ENCODE results near the gene FILIP1L.

DNA sequence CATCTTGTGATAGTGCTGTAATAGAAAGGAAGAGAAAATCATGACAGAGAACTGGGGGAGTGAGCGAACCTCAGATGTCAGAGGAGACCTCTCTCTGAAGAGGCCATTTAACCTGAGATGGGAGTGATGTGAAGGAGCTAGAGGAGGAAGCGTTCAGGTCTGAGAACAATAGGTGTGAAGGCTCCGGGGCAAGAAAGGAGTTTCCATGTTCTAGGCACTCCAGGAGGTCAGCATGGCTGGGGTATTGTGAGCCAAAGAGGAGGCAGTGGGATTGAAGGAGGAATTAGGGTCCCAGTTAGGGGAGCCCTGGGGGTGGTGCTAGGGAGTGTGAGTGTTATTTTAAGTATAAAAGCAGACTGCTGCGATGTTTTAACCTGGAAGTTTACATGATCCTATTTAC, 8.8 kb upstream of the FILIP1L start:
- TF ChIP-seq CTCF (IDR thresholded peaks at IDR 0.05; ENCODE audit: control extremely low read depth in 1 of 3, insufficient read depth in 1 of 3, low read depth in 1 of 3, low read length in 3 of 3): no peak
- TF ChIP-seq CHD1 (IDR thresholded peaks at IDR 0.05; ENCODE audit: low read depth, low read length): no peak
- TF ChIP-seq, protein P1, sequence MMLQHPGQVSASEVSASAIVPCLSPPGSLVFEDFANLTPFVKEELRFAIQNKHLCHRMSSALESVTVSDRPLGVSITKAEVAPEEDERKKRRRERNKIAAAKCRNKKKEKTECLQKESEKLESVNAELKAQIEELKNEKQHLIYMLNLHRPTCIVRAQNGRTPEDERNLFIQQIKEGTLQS (IDR thresholded peaks at IDR 0.05; ENCODE audit: insufficient read depth, low read depth, low read length): no peak
- no peak for TF ChIP-seq SP1 (IDR thresholded peaks at IDR 0.05; ENCODE audit: low read depth, low read length)
- no peak for TF ChIP-seq EZH2 (IDR thresholded peaks at IDR 0.05; ENCODE audit: low read depth, low read length, severe bottlenecking)
- no peak for TF ChIP-seq NRF1 (IDR thresholded peaks at IDR 0.05; ENCODE audit: low read depth, low read length)
- TF ChIP-seq, protein P2, sequence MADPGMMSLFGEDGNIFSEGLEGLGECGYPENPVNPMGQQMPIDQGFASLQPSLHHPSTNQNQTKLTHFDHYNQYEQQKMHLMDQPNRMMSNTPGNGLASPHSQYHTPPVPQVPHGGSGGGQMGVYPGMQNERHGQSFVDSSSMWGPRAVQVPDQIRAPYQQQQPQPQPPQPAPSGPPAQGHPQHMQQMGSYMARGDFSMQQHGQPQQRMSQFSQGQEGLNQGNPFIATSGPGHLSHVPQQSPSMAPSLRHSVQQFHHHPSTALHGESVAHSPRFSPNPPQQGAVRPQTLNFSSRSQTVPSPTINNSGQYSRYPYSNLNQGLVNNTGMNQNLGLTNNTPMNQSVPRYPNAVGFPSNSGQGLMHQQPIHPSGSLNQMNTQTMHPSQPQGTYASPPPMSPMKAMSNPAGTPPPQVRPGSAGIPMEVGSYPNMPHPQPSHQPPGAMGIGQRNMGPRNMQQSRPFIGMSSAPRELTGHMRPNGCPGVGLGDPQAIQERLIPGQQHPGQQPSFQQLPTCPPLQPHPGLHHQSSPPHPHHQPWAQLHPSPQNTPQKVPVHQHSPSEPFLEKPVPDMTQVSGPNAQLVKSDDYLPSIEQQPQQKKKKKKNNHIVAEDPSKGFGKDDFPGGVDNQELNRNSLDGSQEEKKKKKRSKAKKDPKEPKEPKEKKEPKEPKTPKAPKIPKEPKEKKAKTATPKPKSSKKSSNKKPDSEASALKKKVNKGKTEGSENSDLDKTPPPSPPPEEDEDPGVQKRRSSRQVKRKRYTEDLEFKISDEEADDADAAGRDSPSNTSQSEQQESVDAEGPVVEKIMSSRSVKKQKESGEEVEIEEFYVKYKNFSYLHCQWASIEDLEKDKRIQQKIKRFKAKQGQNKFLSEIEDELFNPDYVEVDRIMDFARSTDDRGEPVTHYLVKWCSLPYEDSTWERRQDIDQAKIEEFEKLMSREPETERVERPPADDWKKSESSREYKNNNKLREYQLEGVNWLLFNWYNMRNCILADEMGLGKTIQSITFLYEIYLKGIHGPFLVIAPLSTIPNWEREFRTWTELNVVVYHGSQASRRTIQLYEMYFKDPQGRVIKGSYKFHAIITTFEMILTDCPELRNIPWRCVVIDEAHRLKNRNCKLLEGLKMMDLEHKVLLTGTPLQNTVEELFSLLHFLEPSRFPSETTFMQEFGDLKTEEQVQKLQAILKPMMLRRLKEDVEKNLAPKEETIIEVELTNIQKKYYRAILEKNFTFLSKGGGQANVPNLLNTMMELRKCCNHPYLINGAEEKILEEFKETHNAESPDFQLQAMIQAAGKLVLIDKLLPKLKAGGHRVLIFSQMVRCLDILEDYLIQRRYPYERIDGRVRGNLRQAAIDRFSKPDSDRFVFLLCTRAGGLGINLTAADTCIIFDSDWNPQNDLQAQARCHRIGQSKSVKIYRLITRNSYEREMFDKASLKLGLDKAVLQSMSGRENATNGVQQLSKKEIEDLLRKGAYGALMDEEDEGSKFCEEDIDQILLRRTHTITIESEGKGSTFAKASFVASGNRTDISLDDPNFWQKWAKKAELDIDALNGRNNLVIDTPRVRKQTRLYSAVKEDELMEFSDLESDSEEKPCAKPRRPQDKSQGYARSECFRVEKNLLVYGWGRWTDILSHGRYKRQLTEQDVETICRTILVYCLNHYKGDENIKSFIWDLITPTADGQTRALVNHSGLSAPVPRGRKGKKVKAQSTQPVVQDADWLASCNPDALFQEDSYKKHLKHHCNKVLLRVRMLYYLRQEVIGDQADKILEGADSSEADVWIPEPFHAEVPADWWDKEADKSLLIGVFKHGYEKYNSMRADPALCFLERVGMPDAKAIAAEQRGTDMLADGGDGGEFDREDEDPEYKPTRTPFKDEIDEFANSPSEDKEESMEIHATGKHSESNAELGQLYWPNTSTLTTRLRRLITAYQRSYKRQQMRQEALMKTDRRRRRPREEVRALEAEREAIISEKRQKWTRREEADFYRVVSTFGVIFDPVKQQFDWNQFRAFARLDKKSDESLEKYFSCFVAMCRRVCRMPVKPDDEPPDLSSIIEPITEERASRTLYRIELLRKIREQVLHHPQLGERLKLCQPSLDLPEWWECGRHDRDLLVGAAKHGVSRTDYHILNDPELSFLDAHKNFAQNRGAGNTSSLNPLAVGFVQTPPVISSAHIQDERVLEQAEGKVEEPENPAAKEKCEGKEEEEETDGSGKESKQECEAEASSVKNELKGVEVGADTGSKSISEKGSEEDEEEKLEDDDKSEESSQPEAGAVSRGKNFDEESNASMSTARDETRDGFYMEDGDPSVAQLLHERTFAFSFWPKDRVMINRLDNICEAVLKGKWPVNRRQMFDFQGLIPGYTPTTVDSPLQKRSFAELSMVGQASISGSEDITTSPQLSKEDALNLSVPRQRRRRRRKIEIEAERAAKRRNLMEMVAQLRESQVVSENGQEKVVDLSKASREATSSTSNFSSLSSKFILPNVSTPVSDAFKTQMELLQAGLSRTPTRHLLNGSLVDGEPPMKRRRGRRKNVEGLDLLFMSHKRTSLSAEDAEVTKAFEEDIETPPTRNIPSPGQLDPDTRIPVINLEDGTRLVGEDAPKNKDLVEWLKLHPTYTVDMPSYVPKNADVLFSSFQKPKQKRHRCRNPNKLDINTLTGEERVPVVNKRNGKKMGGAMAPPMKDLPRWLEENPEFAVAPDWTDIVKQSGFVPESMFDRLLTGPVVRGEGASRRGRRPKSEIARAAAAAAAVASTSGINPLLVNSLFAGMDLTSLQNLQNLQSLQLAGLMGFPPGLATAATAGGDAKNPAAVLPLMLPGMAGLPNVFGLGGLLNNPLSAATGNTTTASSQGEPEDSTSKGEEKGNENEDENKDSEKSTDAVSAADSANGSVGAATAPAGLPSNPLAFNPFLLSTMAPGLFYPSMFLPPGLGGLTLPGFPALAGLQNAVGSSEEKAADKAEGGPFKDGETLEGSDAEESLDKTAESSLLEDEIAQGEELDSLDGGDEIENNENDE (IDR thresholded peaks at IDR 0.05; ENCODE audit: insufficient replicate concordance, low read length): no peak
- TF ChIP-seq POLR2A (IDR thresholded peaks at IDR 0.05; ENCODE audit: control extremely low read depth in 1 of 2, low read depth in 2 of 2, low read length in 2 of 2): no peak
- no peak for TF ChIP-seq TAF1 (IDR thresholded peaks at IDR 0.05; ENCODE audit: low read depth, low read length)
- TF ChIP-seq CEBPB (IDR thresholded peaks at IDR 0.05; ENCODE audit: low read depth, low read length): no peak
- TF ChIP-seq HDAC6 (IDR thresholded peaks at IDR 0.05; ENCODE audit: low read depth, low read length): no peak

Measured in H1 (cell line).